Caco-2 (cell line): ENCODE measurements around the gene KCNG1. TPM values are rescaled to one million over a fixed set of nuclear protein-coding genes. Genes with fewer than 3 reads are reported as not detected.

Source experiments
- BruUV-seq: library from RNA; stranded (reverse); fragments of 400-500 nt; replicated peaks from 2 replicates; lab custom pipeline; 2021; lab: Mats Ljungman, UMichigan
- CTCF ChIA-PET: fragments of 300-600 bp; sonication (Branson Sonifier 250); formaldehyde crosslinking; loops from one replicate; lab custom pipeline; 2022; ENCODE audit warnings: antibody characterized with exemption; lab: Charles Lee
- POLR2A ChIA-PET: fragments of 300-600 bp; sonication (Branson Sonifier 250); formaldehyde crosslinking; loops from one replicate; lab custom pipeline; 2022; ENCODE audit warnings: antibody characterized with exemption; lab: Charles Lee
- DNase-seq, 2 experiments: peaks; one replicate each; pipeline versions ENCODE4 v3.0.0 to v3.0.0-alpha.2; 2020 to 2022
- H3K27me3 ChIP-seq: replicated peaks from 2 replicates; pipeline ENCODE4 v1.6.0; 2011; ENCODE audit warnings: low read length; ENCODE audit not compliant: control insufficient read depth, insufficient read depth
- H3K36me3 ChIP-seq: 2 replicates; pipeline ENCODE4 v1.5.1; 2011; ENCODE audit warnings: low read length; ENCODE audit not compliant: control insufficient read depth, insufficient read depth
- H3K4me1 ChIP-seq: fragments of 250-450 bp; sonication (Bioruptor Pico); 2 replicates; pipeline ENCODE4 v1.5.1; 2020; ENCODE audit warnings: mild to moderate bottlenecking
- H3K4me3 ChIP-seq: 2 replicates; pipeline ENCODE4 v1.5.1; 2011; ENCODE audit warnings: low read depth, mild to moderate bottlenecking, control low read depth, low read length
- H3K9me3 ChIP-seq: fragments of 250-450 bp; sonication (Bioruptor Pico); 2 replicates; pipeline ENCODE4 v1.5.1; 2020; ENCODE audit warnings: mild to moderate bottlenecking, moderate library complexity
- H3K27ac Mint-ChIP-seq: one replicate; pipeline ENCODE4 v1.8.0; 2022; ENCODE audit warnings: mixed read lengths; ENCODE audit not compliant: unreplicated experiment
- H3K27me3 Mint-ChIP-seq: one replicate; pipeline ENCODE4 v1.8.0; 2022; ENCODE audit warnings: mixed read lengths; ENCODE audit not compliant: insufficient read depth, unreplicated experiment
- H3K36me3 Mint-ChIP-seq: one replicate; pipeline ENCODE4 v1.8.0; 2022; ENCODE audit warnings: mild to moderate bottlenecking, mixed read lengths; ENCODE audit not compliant: insufficient read depth, unreplicated experiment
- H3K4me1 Mint-ChIP-seq: one replicate; pipeline ENCODE4 v1.8.0; 2022; ENCODE audit warnings: low read depth, mixed read lengths; ENCODE audit not compliant: unreplicated experiment
- H3K4me3 Mint-ChIP-seq: one replicate; pipeline ENCODE4 v1.8.0; 2022; ENCODE audit warnings: mild to moderate bottlenecking, moderate library complexity, mixed read lengths; ENCODE audit not compliant: unreplicated experiment
- H3K9me3 Mint-ChIP-seq: one replicate; pipeline ENCODE4 v1.8.0; 2022; ENCODE audit warnings: mixed read lengths; ENCODE audit not compliant: unreplicated experiment
- CTCF ChIP-seq, 2 experiments: fragments of 200-600 bp in 1 of 2; IDR thresholded peaks; 1 replicate in 1 of 2; 2 replicates in 1 of 2; pipeline versions ENCODE4 v1.5.1 to v1.8.0; 2011 to 2022; ENCODE audit warnings: antibody characterized with exemption in 1 of 2, control low read depth in 1 of 2, inconsistent platforms in 1 of 2, low read depth in 1 of 2, low read length in 1 of 2, mild to moderate bottlenecking in 1 of 2, moderate library complexity in 1 of 2; ENCODE audit not compliant: insufficient read depth in 1 of 2, severe bottlenecking in 1 of 2, unreplicated experiment in 1 of 2
- intact Hi-C: fragments of 100-400 bp; cut with micrococcal nuclease; formaldehyde crosslinking; loops from one replicate; pipeline ENCODE4 v1.10.0; 2022; ENCODE audit not compliant: unreplicated experiment
- total RNA-seq: library from RNA; stranded (reverse); gene quantifications from 2 replicates; pipeline ENCODE4 v1.2.3, GENCODE V29; 2022

KCNG1 gene
- total RNA-seq, 1 experiment from 2014 or later = 1.5 TPM

- CTCF ChIA-PET = interaction anchor here (0.9 kb wide), 2 partner anchors 25 to 291 kb away, joined by 3 to 4 read pairs; no protein-coding TSS in a partner anchor
- TF ChIP-seq CTCF (IDR thresholded peaks at IDR 0.05; ENCODE audit: insufficient read depth in 1 of 2, low read depth in 1 of 2, low read length in 1 of 2, severe bottlenecking in 1 of 2, unreplicated experiment in 1 of 2) = no peak
These were observed 10.6 kb downstream of the KCNG1 start for GRCh38 chr20:51012357-51012756.

DNA sequence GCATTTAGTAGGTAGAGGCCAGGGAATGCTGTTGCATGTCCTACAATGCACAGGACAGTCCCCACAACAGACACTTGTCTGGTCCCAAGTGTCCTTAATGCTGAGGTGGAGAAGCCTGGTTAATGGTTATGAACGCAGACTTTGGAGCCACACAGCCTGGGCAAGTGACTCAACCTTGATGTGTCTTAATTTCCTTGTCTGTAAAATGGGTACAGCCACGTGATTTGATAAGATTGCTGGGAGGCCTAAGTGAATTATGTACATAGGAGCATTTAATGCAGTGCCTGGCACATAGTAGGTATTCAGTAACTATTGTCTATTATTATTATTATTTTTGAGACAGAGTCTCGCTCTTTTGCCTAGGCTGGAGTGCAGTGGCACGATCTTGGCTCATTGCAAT is 11.4 kb downstream of the KCNG1 start:
- H3K9me3 Mint-ChIP-seq = no peaks in the 10 kb centered on the region
- no peak overlapping the region for H3K4me3 ChIP-seq
- POLR2A ChIA-PET = no interaction called here
- no peak overlapping the region for H3K27ac Mint-ChIP-seq
- H3K27me3 Mint-ChIP-seq = no peaks in the 10 kb centered on the region
- no peak for TF ChIP-seq CTCF (IDR thresholded peaks at IDR 0.05; ENCODE audit: insufficient read depth in 1 of 2, low read depth in 1 of 2, low read length in 1 of 2, severe bottlenecking in 1 of 2, unreplicated experiment in 1 of 2)
- H3K4me3 Mint-ChIP-seq = no peak overlapping the region
- no peaks in the 10 kb centered on the region; the same call in 1 of the 2 replicates for H3K27me3 ChIP-seq
- H3K4me1 ChIP-seq = no peaks in the 10 kb centered on the region
- no peaks in the 10 kb centered on the region for H3K9me3 ChIP-seq
- no peaks in the 10 kb centered on the region for H3K4me1 Mint-ChIP-seq
- no peak for DNase-seq
- CTCF ChIA-PET = no interaction called here
- intact Hi-C loops = no loop called here
- H3K36me3 ChIP-seq = no peaks in the 10 kb centered on the region
- no peaks in the 10 kb centered on the region for H3K36me3 Mint-ChIP-seq
- no TSS peak for BruUV-seq

More at GRCh38 chr20:51012357-51012756, 10.6 kb downstream of the KCNG1 start:
- Histone ChIP-seq H3K9me3 (no peaks in the 10 kb centered on the region), H3K4me3 (no peak overlapping the region), H3K27me3 (no peaks in the 10 kb centered on the region; the same call in 1 of the 2 replicates), H3K4me1 (no peaks in the 10 kb centered on the region), H3K36me3 (no peaks in the 10 kb centered on the region)
- Mint-ChIP-seq H3K4me3 (no peak overlapping the region), H3K9me3 (no peaks in the 10 kb centered on the region), H3K27me3 (peaks cover 3% of the 10 kb centered on the region), H3K27ac (no peak overlapping the region), H3K4me1 (no peaks in the 10 kb centered on the region), H3K36me3 (no peaks in the 10 kb centered on the region)
- intact Hi-C loops = no loop called here
- DNase-seq = no peak
- POLR2A ChIA-PET = no interaction called here
- no TSS peak for BruUV-seq

DNA sequence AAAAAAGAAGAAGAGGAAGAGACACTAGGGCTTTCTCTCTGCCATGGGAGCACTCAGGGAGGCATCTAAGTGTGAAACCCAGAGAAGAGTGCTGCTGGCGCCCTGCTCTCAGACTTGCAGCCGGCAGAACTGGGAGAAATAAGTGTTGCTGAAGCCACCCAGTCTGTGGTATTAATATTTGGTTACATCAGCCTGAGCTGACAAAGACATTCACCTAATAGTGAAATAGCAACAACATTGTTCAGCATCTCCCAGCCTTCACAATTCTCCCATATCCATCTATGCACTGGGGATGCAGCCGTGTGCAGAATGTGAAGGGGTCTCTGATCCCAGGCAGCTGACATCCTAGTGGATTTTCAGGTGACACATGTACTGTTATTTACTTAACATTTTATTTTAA is 12.0 kb downstream of the KCNG1 start:
- Mint-ChIP-seq H3K36me3 (no peaks in the 10 kb centered on the region), H3K27ac (no peak overlapping the region), H3K9me3 (no peaks in the 10 kb centered on the region), H3K4me1 (no peaks in the 10 kb centered on the region), H3K27me3 (no peaks in the 10 kb centered on the region), H3K4me3 (no peak overlapping the region)
- H3K4me3 ChIP-seq = no peak overlapping the region
- POLR2A ChIA-PET = no interaction called here
- no peaks in the 10 kb centered on the region for H3K9me3 ChIP-seq
- no TSS peak for BruUV-seq
- H3K36me3 ChIP-seq = no peaks in the 10 kb centered on the region
- TF ChIP-seq CTCF (IDR thresholded peaks at IDR 0.05; ENCODE audit: insufficient read depth in 1 of 2, low read depth in 1 of 2, low read length in 1 of 2, severe bottlenecking in 1 of 2, unreplicated experiment in 1 of 2) = no peak
- no peaks in the 10 kb centered on the region for H3K4me1 ChIP-seq
- intact Hi-C loops = no loop called here
- CTCF ChIA-PET = no interaction called here
- no peak for DNase-seq
- H3K27me3 ChIP-seq = no peaks in the 10 kb centered on the region; the same call in 1 of the 2 replicates
